ENCODE results near the gene MLLT3. TPM values are rescaled to one million over a fixed set of nuclear protein-coding genes. Genes with fewer than 3 reads are reported as not detected.
A peak's percentile ranks its signal among the peaks of the same experiment; 100 is the strongest.
"Not testable (repeated sequence)": the region's sequence is repeated elsewhere in the genome, so short reads cannot be mapped to it uniquely, and the experiment has no call there.

MLLT3 gene
- total and polyA plus RNA-seq, 2 donors (not counting 3 experiments of a cell fraction or from before 2014, with no cell fraction given): 6.1 to 10.0 TPM

GRCh38 chr9:20591223-20591622, 31.1 kb downstream of the MLLT3 start:
- Histone ChIP-seq H3K27ac (ENCODE audit: insufficient read depth, low read depth, low read length) (no peak overlapping the region), H3K4me3 (replicated peaks in 1 of 3; ENCODE audit: insufficient read depth in 1 of 3, low read depth in 1 of 3, low read length in 3 of 3) (no peak overlapping the region), H3K9me1 (replicated peaks; ENCODE audit: control insufficient read depth, extremely low read depth, insufficient read depth, low read length) (no peaks in the 10 kb centered on the region), H3K9ac (replicated peaks; ENCODE audit: extremely low read depth, insufficient read depth, low read length) (no peak overlapping the region), H3K9me3 (replicated peaks; ENCODE audit: control insufficient read depth, insufficient read depth, low read length) (no peaks in the 10 kb centered on the region), H4K20me1 (replicated peaks; ENCODE audit: control insufficient read depth, extremely low read depth, insufficient read depth, low read length) (no peaks in the 10 kb centered on the region), H3K4me2 (ENCODE audit: insufficient read depth, low read length) (no peak overlapping the region), H3K79me2 (ENCODE audit: control insufficient read depth, insufficient read depth, low read length) (no peaks in the 10 kb centered on the region), H2AFZ (ENCODE audit: low read depth, low read length) (no peak overlapping the region), H3K36me3 (ENCODE audit: control insufficient read depth in 2 of 2, extremely low read depth in 1 of 2, insufficient read depth in 2 of 2, low read length in 2 of 2) (no peaks in the 10 kb centered on the region), H3K27me3 (ENCODE audit: control insufficient read depth in 2 of 2, insufficient read depth in 2 of 2, low read length in 2 of 2) (no peaks in the 10 kb centered on the region), H3K4me1 (ENCODE audit: control insufficient read depth, extremely low read depth, insufficient read depth, low read length) (peaks cover 4% of the 10 kb centered on the region)
- intact Hi-C loops (cut with micrococcal nuclease): no loop called here
- DNase-seq (ENCODE audit: low read depth, low spot score) (no peak), FAIRE-seq (no peak)
- dilution Hi-C loops (cut with MboI; ENCODE audit: extremely low pct_ligation_motif_present, low sequenced_read_pairs): no loop called here
- no TSS peak for BruUV-seq (replicated peaks)
- CTCF ChIA-PET: no interaction called here
- POLR2A ChIA-PET: no interaction called here
- TF ChIP-seq FOS (IDR thresholded peaks at IDR 0.05; ENCODE audit: borderline replicate concordance, insufficient read depth, low read length) (peak; percentile 13), MYC (IDR thresholded peaks at IDR 0.05; ENCODE audit: low read depth, low read length) (no peak)

- Histone ChIP-seq H3K27ac (ENCODE audit: insufficient read depth, low read depth, low read length) (no peak overlapping the region), H3K4me1 (ENCODE audit: control insufficient read depth, extremely low read depth, insufficient read depth, low read length) (no peaks in the 10 kb centered on the region), H3K9ac (replicated peaks; ENCODE audit: extremely low read depth, insufficient read depth, low read length) (no peak overlapping the region), H4K20me1 (replicated peaks; ENCODE audit: control insufficient read depth, extremely low read depth, insufficient read depth, low read length) (no peaks in the 10 kb centered on the region), H3K9me3 (replicated peaks; ENCODE audit: control insufficient read depth, insufficient read depth, low read length) (no peaks in the 10 kb centered on the region), H3K4me3 (replicated peaks in 1 of 3; ENCODE audit: insufficient read depth in 1 of 3, low read depth in 1 of 3, low read length in 3 of 3) (no peak overlapping the region), H3K27me3 (ENCODE audit: control insufficient read depth in 2 of 2, insufficient read depth in 2 of 2, low read length in 2 of 2) (no peaks in the 10 kb centered on the region), H3K36me3 (ENCODE audit: control insufficient read depth in 2 of 2, extremely low read depth in 1 of 2, insufficient read depth in 2 of 2, low read length in 2 of 2) (no peaks in the 10 kb centered on the region), H3K4me2 (ENCODE audit: insufficient read depth, low read length) (no peak overlapping the region), H3K9me1 (replicated peaks; ENCODE audit: control insufficient read depth, extremely low read depth, insufficient read depth, low read length) (no peaks in the 10 kb centered on the region), H3K79me2 (ENCODE audit: control insufficient read depth, insufficient read depth, low read length) (no peaks in the 10 kb centered on the region), H2AFZ (ENCODE audit: low read depth, low read length) (no peak overlapping the region)
- dilution Hi-C loops (cut with MboI; ENCODE audit: extremely low pct_ligation_motif_present, low sequenced_read_pairs) (no loop called here), intact Hi-C loops (cut with micrococcal nuclease) (no loop called here)
- POLR2A ChIA-PET: no interaction called here
- TF ChIP-seq EZH2 (IDR thresholded peaks at IDR 0.05; ENCODE audit: borderline replicate concordance, low read depth, low read length, severe bottlenecking) (no peak), GATA2 (IDR thresholded peaks at IDR 0.05; ENCODE audit: insufficient read depth, insufficient read length, low read depth, low read length) (no peak), MYC (IDR thresholded peaks at IDR 0.05; ENCODE audit: low read depth, low read length) (no peak), POLR2A (IDR thresholded peaks at IDR 0.05; ENCODE audit: low read depth, low read length) (no peak), MAX (IDR thresholded peaks at IDR 0.05; ENCODE audit: insufficient read depth, insufficient read length) (no peak), POLR2AphosphoS5 (IDR thresholded peaks at IDR 0.05; ENCODE audit: insufficient read depth, low read depth, low read length) (no peak), CTCF (IDR thresholded peaks at IDR 0.05; ENCODE audit: extremely low read depth in 1 of 2, insufficient read depth in 1 of 2, low read depth in 1 of 2, low read length in 2 of 2) (no peak), JUN (IDR thresholded peaks at IDR 0.05; ENCODE audit: borderline replicate concordance, insufficient read depth, insufficient read length, low read depth) (no peak), FOS (IDR thresholded peaks at IDR 0.05; ENCODE audit: borderline replicate concordance, insufficient read depth, low read length) (no peak)
- DNase-seq (ENCODE audit: low read depth, low spot score) (no peak), FAIRE-seq (no peak)
- no TSS peak for BruUV-seq (replicated peaks)
- CTCF ChIA-PET: no interaction called here
Measured at GRCh38 chr9:20584968-20585643, 37.2 kb downstream of the MLLT3 start.

GRCh38 chr9:20583088-20583487, 39.2 kb downstream of the MLLT3 start:
- H3K27ac ChIP-seq (ENCODE audit: insufficient read depth, low read depth, low read length); H3K9ac ChIP-seq (replicated peaks; ENCODE audit: extremely low read depth, insufficient read depth, low read length); H4K20me1 ChIP-seq (replicated peaks; ENCODE audit: control insufficient read depth, extremely low read depth, insufficient read depth, low read length); H3K36me3 ChIP-seq (ENCODE audit: control insufficient read depth in 2 of 2, extremely low read depth in 1 of 2, insufficient read depth in 2 of 2, low read length in 2 of 2); H3K4me2 ChIP-seq (ENCODE audit: insufficient read depth, low read length); CTCF ChIA-PET; DNase-seq (ENCODE audit: low read depth, low spot score); dilution Hi-C loops (cut with MboI; ENCODE audit: extremely low pct_ligation_motif_present, low sequenced_read_pairs); H3K79me2 ChIP-seq (ENCODE audit: control insufficient read depth, insufficient read depth, low read length); H3K27me3 ChIP-seq (ENCODE audit: control insufficient read depth in 2 of 2, insufficient read depth in 2 of 2, low read length in 2 of 2); H3K4me1 ChIP-seq (ENCODE audit: control insufficient read depth, extremely low read depth, insufficient read depth, low read length); H3K9me1 ChIP-seq (replicated peaks; ENCODE audit: control insufficient read depth, extremely low read depth, insufficient read depth, low read length); H3K9me3 ChIP-seq (replicated peaks; ENCODE audit: control insufficient read depth, insufficient read depth, low read length); H2AFZ ChIP-seq (ENCODE audit: low read depth, low read length); H3K4me3 ChIP-seq (replicated peaks in 1 of 3; ENCODE audit: insufficient read depth in 1 of 3, low read depth in 1 of 3, low read length in 3 of 3); FAIRE-seq; BruUV-seq (replicated peaks); intact Hi-C loops (cut with micrococcal nuclease); POLR2A ChIA-PET: not testable (repeated sequence)

All from endothelial cell of umbilical vein (primary cell).